Karpas-422 (cell line): ENCODE data around the gene STARD7. TPM values are rescaled to one million over a fixed set of nuclear protein-coding genes. Genes with fewer than 3 reads are reported as not detected.

Source experiments
- DNase-seq: peaks from one replicate; pipeline ENCODE4 v3.0.0-alpha.2; 2015
- H2AFZ ChIP-seq: fragments of 200-600 bp; sonication (generic); 2 replicates; pipeline ENCODE4 v1.6.1; 2014; ENCODE audit warnings: antibody characterized with exemption, low read length, mixed read lengths
- H3K27ac ChIP-seq: fragments of 200-600 bp; sonication (generic); 2 replicates; pipeline ENCODE4 v1.5.1; 2014; ENCODE audit warnings: mild to moderate bottlenecking, low read length, moderate library complexity
- H3K27me3 ChIP-seq: fragments of 200-600 bp; sonication (generic); 2 replicates; pipeline ENCODE4 v1.6.1; 2014; ENCODE audit warnings: low read length, mixed read lengths
- H3K36me3 ChIP-seq: fragments of 200-600 bp; sonication (generic); 2 replicates; pipeline ENCODE4 v1.6.1; 2014; ENCODE audit warnings: low read length, mixed read lengths; ENCODE audit not compliant: insufficient read depth
- H3K4me1 ChIP-seq: fragments of 200-600 bp; sonication (generic); 2 replicates; pipeline ENCODE4 v1.6.1; 2014; ENCODE audit warnings: mild to moderate bottlenecking, low read length, mixed read lengths
- H3K4me2 ChIP-seq: fragments of 200-600 bp; sonication (generic); 2 replicates; pipeline ENCODE4 v1.6.1; 2014; ENCODE audit warnings: low read length, low read depth, mild to moderate bottlenecking; ENCODE audit not compliant: poor library complexity, severe bottlenecking
- H3K4me3 ChIP-seq: fragments of 200-600 bp; sonication (generic); 2 replicates; pipeline ENCODE4 v1.5.1; 2014; ENCODE audit warnings: mild to moderate bottlenecking, antibody characterized with exemption, low read length, mixed read lengths
- H3K79me2 ChIP-seq: fragments of 200-600 bp; sonication (generic); 2 replicates; pipeline ENCODE4 v1.6.1; 2014; ENCODE audit warnings: mild to moderate bottlenecking, low read length, mixed read lengths
- H3K9ac ChIP-seq: fragments of 200-600 bp; sonication (generic); 2 replicates; pipeline ENCODE4 v1.6.0; 2014; ENCODE audit warnings: low read length
- H3K9me2 ChIP-seq: fragments of 200-600 bp; sonication (generic), shearing (Covaris generic); replicated peaks from 2 replicates; pipeline ENCODE4 v1.6.0; 2014; ENCODE audit warnings: mild to moderate bottlenecking, low read length, moderate library complexity; ENCODE audit not compliant: insufficient read depth
- H3K9me3 ChIP-seq: fragments of 300-700, 200-600 bp; sonication (generic); 2 replicates; pipeline ENCODE4 v1.6.1; 2014; ENCODE audit warnings: low read length, mixed read lengths
- H4K20me1 ChIP-seq: fragments of 200-600 bp; sonication (generic); 2 replicates; pipeline ENCODE4 v1.6.1; 2014; ENCODE audit warnings: mild to moderate bottlenecking, antibody characterized with exemption, low read length, low read depth; ENCODE audit not compliant: insufficient read depth
- total RNA-seq: library from RNA; depleted of rRNA; stranded (reverse); fragments of >200 nt; shearing (Covaris generic); gene quantifications from 2 replicates; pipeline ENCODE4 v1.2.3, GENCODE V29; 2014; ENCODE audit warnings: low replicate concordance

Gene STARD7
- total RNA-seq, 1 experiment from 2014 or later = 167 TPM

DNA sequence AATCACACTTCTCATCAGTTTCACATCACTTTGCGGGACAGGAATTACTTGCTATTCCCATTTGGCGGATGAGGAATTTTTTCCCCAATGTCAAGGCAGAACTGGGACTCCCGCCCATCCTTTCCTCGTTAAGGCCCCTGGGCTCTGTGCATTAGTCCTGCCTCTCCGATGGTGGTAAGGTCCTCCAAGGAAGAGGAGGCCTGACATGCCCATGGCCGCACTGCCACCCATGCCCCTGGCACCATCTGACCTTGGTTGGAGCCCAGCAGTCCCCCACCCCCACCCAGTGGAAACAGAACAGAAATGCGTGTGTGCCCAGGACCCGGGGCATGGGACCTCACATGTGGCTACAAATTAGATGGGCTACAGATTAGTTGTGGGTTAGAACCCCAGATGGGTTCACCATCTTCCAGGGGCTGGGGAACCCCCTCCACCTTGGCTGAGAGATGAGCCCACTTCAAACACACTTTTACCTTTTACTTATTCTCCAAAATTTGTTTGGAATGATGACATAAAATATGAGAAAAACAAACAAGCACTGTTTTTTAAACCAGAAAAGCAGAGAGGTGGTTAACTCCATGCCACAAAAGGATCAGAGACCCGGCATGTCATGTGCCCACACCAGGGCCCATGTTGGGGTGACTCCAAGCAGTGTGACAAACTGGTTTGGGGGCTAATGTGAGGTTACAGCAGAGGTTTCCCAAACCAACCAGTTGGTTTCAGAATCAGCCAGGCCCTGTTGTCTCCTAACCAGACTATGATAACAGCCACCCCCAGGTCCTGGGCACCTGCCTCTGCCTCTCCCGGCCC is 52.4 kb downstream of the STARD7 start:
- peaks cover 3% of the 10 kb centered on the region; the same call in 1 of the 2 replicates for H3K27me3 ChIP-seq
- no peaks in the 10 kb centered on the region for H3K9me3 ChIP-seq
- H3K4me2 ChIP-seq = peak overlapping the region; percentile 30
- no peaks in the 10 kb centered on the region for H3K36me3 ChIP-seq
- no peak overlapping the region for H2AFZ ChIP-seq
- H3K9me2 ChIP-seq = no peaks in the 10 kb centered on the region
- no peaks in the 10 kb centered on the region for H3K79me2 ChIP-seq
- peaks cover 30% of the 10 kb centered on the region for H3K4me1 ChIP-seq
- no peak for DNase-seq
- H3K4me3 ChIP-seq = no peak overlapping the region
- no peaks in the 10 kb centered on the region for H4K20me1 ChIP-seq
- H3K9ac ChIP-seq = peak overlapping the region; percentile 28; the same call in 1 of the 2 replicates
- H3K27ac ChIP-seq = no peak overlapping the region

DNA sequence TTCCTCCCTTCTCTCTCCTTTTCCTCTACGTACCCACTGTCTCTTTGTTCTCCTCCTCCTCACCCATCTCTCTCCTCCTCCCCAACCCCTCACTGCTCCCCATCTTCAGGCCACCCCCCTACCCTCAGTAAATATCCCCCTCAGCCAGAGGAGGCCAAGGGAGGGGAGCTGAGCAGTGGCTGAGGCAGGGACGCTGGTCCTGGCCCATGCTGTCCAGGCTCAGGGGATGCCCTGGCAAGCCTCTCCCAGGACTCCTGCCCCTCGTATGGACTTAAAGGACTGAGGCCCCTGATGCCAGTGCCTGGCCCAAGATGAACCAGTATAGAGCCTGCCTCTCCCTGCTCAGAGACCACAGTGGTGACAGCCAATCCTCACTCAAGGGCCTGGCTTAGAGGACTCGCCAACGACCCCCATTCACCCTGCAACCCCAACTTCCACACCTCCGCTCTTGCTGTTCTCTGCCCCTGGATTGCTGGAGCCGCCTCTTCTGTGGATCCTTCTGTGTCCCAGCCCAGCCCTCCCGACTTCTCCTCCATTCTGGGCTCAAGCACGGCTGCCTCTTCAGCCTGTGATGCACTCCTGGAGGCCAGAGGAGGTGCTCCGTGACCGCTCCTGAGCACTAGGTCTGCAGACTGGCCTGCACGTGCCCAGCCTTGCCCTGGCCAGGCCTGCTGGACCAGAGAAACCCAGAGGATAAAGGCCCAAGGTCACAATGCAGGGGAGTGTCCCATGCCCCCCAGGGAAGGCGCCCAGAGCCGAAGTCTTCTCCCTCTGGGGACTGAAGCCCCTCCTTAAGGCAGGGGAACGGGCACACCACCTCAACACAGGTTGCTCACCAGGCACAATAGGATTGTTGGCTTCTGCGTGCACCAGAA is 53.9 kb downstream of the STARD7 start:
- Histone ChIP-seq H3K36me3 (no peaks in the 10 kb centered on the region), H3K9ac (no peak overlapping the region), H3K9me2 (no peaks in the 10 kb centered on the region), H3K27me3 (no peaks in the 10 kb centered on the region), H4K20me1 (no peaks in the 10 kb centered on the region), H3K4me3 (no peak overlapping the region), H3K4me1 (peaks cover 30% of the 10 kb centered on the region), H2AFZ (no peak overlapping the region), H3K27ac (no peak overlapping the region), H3K9me3 (no peaks in the 10 kb centered on the region), H3K4me2 (no peak overlapping the region), H3K79me2 (no peaks in the 10 kb centered on the region)
- no peak for DNase-seq

DNA sequence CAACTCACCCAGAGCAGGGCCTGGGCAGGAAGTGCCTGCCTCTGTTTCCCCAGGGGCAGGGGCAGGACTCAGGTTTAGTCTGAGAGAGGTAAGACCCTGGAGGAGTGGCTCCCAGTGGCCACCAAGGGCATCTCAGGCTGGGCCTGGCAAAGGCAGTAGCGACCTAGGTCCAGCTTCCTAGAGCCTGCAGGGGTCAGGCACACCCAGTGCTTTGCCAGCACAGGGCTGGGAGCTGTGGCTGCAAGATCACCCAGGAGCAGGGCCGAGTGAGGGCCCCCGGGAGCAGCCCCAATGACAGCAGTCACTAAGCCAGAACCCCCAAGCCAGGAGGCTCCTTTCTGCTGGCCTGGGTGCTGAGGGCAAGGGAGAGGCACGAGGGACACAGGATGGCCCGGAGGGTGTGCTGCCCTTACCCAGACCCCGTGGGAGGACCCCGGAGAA is 54.6 kb downstream of the STARD7 start:
- Histone ChIP-seq H3K27me3 (no peaks in the 10 kb centered on the region), H4K20me1 (no peaks in the 10 kb centered on the region), H3K9me2 (no peaks in the 10 kb centered on the region), H3K4me3 (no peak overlapping the region), H3K27ac (no peak overlapping the region), H3K79me2 (no peaks in the 10 kb centered on the region), H3K36me3 (no peaks in the 10 kb centered on the region), H2AFZ (no peak overlapping the region), H3K4me1 (peaks cover 31% of the 10 kb centered on the region), H3K9ac (no peak overlapping the region), H3K9me3 (no peaks in the 10 kb centered on the region), H3K4me2 (no peak overlapping the region)
- no peak for DNase-seq

DNA sequence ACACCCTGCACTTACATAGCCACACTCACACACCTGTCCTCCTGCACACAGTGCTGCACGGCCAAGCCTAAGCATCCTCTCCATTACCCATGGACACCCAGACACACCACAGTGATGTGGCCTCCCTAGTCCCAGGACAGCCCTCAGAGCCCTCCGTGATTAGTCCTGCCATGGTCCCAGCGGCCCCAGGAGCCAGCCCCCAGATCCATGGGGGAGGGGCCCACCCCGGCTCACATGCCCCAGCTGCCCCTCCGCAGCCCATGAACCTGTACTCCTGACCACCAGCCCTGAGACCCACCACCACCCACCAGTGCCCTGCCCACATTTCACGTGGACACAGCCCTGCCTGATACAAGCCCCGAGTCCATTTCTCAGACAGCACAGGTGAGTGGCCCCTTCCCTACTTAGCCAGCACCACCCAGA is 55.3 kb downstream of the STARD7 start:
- no peak for DNase-seq
- peaks cover 34% of the 10 kb centered on the region for H3K4me1 ChIP-seq
- no peak overlapping the region for H3K4me2 ChIP-seq
- H3K27me3 ChIP-seq = no peaks in the 10 kb centered on the region
- no peaks in the 10 kb centered on the region for H3K79me2 ChIP-seq
- no peaks in the 10 kb centered on the region for H3K9me2 ChIP-seq
- H4K20me1 ChIP-seq = no peaks in the 10 kb centered on the region
- no peak overlapping the region for H3K9ac ChIP-seq
- H3K27ac ChIP-seq = no peak overlapping the region
- no peak overlapping the region for H2AFZ ChIP-seq
- no peaks in the 10 kb centered on the region for H3K9me3 ChIP-seq
- no peaks in the 10 kb centered on the region for H3K36me3 ChIP-seq
- no peak overlapping the region for H3K4me3 ChIP-seq

DNA sequence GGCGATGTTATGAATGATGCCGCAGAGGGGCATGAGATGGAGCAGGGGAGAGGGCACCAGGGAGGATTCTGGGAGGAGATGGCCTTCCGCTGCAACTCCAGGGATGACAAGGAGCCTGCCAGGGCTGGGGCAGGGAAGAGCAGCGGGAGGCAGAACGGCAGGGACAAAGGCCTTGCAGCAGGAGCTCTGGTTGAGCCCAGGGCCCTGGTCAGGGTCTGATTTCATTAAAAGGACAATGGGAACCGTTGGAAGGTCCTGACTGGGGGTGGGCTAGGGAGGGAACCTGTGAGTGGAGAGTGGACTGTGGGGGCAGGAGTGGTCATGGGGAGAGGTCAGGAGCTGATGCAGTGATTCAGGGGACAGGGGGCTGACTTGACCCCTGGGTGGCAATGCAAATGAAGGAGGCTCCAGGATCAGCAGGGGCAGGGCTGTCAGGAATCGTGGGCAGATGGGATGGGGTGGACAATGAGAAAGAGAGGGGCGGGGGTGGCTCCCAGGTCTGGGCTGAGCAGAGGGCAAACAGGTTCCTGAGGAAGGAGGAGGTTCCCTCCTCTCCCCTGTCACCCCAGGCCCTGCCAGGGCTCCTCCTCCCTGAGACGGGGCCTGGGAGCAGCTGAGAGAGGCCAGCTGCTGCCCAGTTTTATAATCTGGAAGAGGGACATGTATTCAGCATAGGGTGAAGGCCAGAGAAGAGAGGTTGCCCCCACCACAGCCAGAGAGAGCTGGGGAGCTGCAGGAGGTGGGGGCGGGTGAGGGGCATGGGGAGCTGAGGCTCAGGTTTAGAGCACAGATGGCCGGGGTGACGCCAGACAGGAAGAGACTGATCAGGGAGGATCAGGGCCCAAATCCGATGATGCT is 56.1 kb downstream of the STARD7 start:
- Histone ChIP-seq H3K9me2 (no peaks in the 10 kb centered on the region), H2AFZ (no peak overlapping the region), H3K4me2 (no peak overlapping the region), H4K20me1 (no peaks in the 10 kb centered on the region), H3K36me3 (no peaks in the 10 kb centered on the region), H3K9ac (no peak overlapping the region), H3K27ac (no peak overlapping the region), H3K9me3 (no peaks in the 10 kb centered on the region), H3K4me1 (peaks cover 34% of the 10 kb centered on the region), H3K79me2 (no peaks in the 10 kb centered on the region), H3K4me3 (no peak overlapping the region), H3K27me3 (no peaks in the 10 kb centered on the region)
- no peak for DNase-seq

DNA sequence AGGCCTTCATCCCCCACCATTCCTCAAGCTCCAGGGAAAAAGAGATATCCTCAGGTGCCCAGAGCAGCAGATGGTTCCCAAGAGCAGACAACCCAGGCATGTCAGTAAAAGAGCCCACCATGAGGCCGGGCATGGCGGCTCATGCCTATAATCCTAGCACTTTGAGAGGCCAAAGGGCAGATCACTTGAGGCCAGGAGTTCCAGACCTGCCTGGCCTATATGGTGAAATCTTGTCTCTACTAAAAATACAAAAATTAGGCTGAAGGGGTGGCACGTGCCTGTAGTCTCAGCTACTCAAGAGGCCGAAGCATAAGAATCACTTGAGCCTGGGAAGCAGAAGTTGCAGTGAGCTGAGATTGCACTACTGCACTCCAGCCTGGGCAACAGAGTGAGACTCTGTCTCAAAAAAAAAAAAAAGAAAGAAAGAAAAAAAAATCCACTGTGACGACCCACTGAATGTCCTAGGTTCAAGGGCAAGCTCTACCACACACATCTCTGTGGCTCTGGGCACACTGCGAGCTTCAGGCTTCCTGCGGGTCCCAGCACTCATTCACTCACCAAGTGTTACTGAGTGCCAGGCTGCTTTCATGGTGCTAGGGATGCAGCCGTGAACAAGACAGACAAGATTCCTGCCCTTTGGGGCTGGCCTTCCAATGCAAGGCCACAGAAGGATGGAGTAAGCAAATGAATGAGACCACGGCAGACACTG is 56.9 kb downstream of the STARD7 start:
- Histone ChIP-seq H3K27ac (no peak overlapping the region), H3K4me1 (peaks cover 34% of the 10 kb centered on the region), H3K79me2 (no peaks in the 10 kb centered on the region), H3K27me3 (no peaks in the 10 kb centered on the region), H2AFZ (no peak overlapping the region), H3K36me3 (no peaks in the 10 kb centered on the region), H3K4me2 (no peak overlapping the region), H3K9me2 (no peaks in the 10 kb centered on the region), H4K20me1 (no peaks in the 10 kb centered on the region), H3K4me3 (no peak overlapping the region), H3K9me3 (no peaks in the 10 kb centered on the region), H3K9ac (no peak overlapping the region)
- no peak for DNase-seq

DNA sequence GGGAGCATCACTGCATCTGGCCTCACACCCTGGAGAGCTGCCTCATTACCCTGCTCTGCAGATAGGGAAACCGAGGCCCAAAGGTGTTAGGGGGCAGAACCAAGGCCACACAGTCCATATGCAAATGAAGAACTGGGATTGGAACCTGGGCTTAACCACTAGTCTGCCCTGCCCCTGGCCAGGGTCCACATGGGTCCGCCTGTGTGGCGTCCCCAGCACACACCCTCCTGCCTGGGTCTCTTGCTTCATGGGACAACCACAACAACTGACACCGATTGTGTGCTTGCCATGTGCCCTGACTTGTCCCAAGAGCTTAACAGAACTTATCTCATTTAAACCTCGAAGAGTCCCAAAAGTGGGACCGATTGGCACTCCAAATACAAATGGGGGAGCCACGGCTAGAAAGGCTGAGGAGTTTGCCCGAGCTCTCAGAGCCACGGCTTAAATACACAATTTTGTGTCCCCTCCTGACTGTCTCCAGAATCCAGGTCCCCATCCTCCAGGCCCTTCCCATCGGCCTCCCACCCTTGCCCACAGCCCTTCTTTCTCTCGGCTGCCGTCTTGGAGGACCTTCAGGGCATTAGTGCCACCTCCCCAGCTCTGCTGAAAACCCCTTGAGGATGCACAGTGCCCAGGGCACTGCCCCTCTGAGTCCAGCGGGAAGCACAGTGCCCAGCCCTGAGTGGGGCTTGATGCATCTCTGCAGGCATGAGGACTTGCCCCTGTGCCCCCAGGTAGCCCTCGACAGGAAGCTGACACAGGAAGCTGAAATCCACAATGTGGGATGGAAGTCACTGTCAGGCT is 57.6 kb downstream of the STARD7 start:
- Histone ChIP-seq H3K9ac (no peak overlapping the region), H3K4me3 (no peak overlapping the region), H3K4me1 (peaks cover 34% of the 10 kb centered on the region)

More for the DNA sequence above, 57.6 kb downstream of the STARD7 start:
- Histone ChIP-seq H2AFZ (no peak overlapping the region), H3K27me3 (no peaks in the 10 kb centered on the region), H3K27ac (no peak overlapping the region), H4K20me1 (no peaks in the 10 kb centered on the region), H3K4me2 (no peak overlapping the region), H3K36me3 (no peaks in the 10 kb centered on the region), H3K79me2 (no peaks in the 10 kb centered on the region), H3K9me3 (no peaks in the 10 kb centered on the region), H3K9me2 (no peaks in the 10 kb centered on the region)
- DNase-seq = no peak
